KMS-11 (cell line): ENCODE data around the gene DPM2.

ENCODE experiments used
- H2AFZ ChIP-seq: fragments of 200-600 bp; sonication (generic); 2 replicates; pipeline ENCODE4 v1.6.1; 2016; ENCODE audit warnings: antibody characterized with exemption, mixed run types, low read depth
- H3K27ac ChIP-seq: fragments of 200-600 bp; sonication (generic); 2 replicates; pipeline ENCODE4 v1.6.1; 2016; ENCODE audit warnings: mild to moderate bottlenecking, mixed run types
- H3K27me3 ChIP-seq: fragments of 200-600 bp; sonication (generic); 2 replicates; pipeline ENCODE4 v1.6.1; 2017; ENCODE audit warnings: mild to moderate bottlenecking, low read depth, mixed run types, moderate library complexity; ENCODE audit not compliant: insufficient read depth
- H3K36me3 ChIP-seq: fragments of 200-600 bp; sonication (generic); 2 replicates; pipeline ENCODE4 v1.6.1; 2017; ENCODE audit warnings: mild to moderate bottlenecking, mixed run types; ENCODE audit not compliant: insufficient read depth
- H3K4me1 ChIP-seq: fragments of 200-600 bp; sonication (generic); 2 replicates; pipeline ENCODE4 v1.6.1; 2016; ENCODE audit warnings: mild to moderate bottlenecking, low read depth, mixed run types; ENCODE audit not compliant: poor library complexity, severe bottlenecking
- H3K4me2 ChIP-seq: fragments of 200-600 bp; sonication (generic); 2 replicates; pipeline ENCODE4 v1.7.0; 2016; ENCODE audit warnings: mild to moderate bottlenecking, mixed run types
- H3K4me3 ChIP-seq: fragments of 200-600 bp; sonication (generic); IDR thresholded peaks from 2 replicates; pipeline ENCODE4 v1.6.1; 2017; ENCODE audit warnings: low read depth, low read length, mixed read lengths; ENCODE audit not compliant: insufficient read depth
- H3K79me2 ChIP-seq: fragments of 200-600 bp; sonication (generic); 2 replicates; pipeline ENCODE4 v1.6.1; 2016; ENCODE audit warnings: low read depth, mixed run types; ENCODE audit not compliant: insufficient read depth
- H3K9ac ChIP-seq: fragments of 200-600 bp; sonication (generic); 2 replicates; pipeline ENCODE4 v1.6.1; 2016; ENCODE audit warnings: mild to moderate bottlenecking, mixed run types
- H4K20me1 ChIP-seq: fragments of 200-600 bp; sonication (generic); 2 replicates; pipeline ENCODE4 v1.6.1; 2016; ENCODE audit warnings: mild to moderate bottlenecking, mixed run types; ENCODE audit not compliant: insufficient read depth
- TF ChIP-seq, protein P1 (sequence below): fragments of 200-600 bp; sonication (generic); conservative IDR thresholded peaks from 2 replicates; pipeline ENCODE4 v1.6.1; 2017; ENCODE audit warnings: low read depth, mild to moderate bottlenecking, antibody characterized with exemption, low read length, moderate library complexity, mixed read lengths

DPM2 gene

DNA sequence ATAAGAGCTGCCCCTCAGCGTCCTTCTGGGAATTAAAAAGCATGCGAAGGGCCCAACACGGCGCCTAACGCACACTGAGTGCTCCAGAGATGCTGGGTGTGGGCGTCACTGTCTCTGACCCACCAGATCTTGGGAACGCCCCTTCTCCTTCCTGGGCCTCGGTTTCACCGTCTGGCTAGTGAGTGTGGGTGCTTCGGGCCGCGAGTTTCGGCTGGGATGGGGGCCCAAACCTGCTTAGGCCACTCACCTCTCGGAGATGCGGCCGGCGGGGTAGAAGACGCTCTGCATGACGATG is 10.8 kb downstream of the DPM2 start:
- Histone ChIP-seq H3K79me2 (no peaks in the 10 kb centered on the region), H3K4me2 (no peak overlapping the region; the same call in 1 of the 2 replicates), H3K4me1 (peaks cover 48% of the 10 kb centered on the region), H4K20me1 (no peaks in the 10 kb centered on the region), H3K36me3 (no peaks in the 10 kb centered on the region), H3K9ac (no peak overlapping the region), H3K27me3 (no peaks in the 10 kb centered on the region), H2AFZ (no peak overlapping the region), H3K4me3 (no peak overlapping the region), H3K27ac (no peak overlapping the region)
- TF ChIP-seq, protein P1, sequence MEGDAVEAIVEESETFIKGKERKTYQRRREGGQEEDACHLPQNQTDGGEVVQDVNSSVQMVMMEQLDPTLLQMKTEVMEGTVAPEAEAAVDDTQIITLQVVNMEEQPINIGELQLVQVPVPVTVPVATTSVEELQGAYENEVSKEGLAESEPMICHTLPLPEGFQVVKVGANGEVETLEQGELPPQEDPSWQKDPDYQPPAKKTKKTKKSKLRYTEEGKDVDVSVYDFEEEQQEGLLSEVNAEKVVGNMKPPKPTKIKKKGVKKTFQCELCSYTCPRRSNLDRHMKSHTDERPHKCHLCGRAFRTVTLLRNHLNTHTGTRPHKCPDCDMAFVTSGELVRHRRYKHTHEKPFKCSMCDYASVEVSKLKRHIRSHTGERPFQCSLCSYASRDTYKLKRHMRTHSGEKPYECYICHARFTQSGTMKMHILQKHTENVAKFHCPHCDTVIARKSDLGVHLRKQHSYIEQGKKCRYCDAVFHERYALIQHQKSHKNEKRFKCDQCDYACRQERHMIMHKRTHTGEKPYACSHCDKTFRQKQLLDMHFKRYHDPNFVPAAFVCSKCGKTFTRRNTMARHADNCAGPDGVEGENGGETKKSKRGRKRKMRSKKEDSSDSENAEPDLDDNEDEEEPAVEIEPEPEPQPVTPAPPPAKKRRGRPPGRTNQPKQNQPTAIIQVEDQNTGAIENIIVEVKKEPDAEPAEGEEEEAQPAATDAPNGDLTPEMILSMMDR, result no peak

DNA sequence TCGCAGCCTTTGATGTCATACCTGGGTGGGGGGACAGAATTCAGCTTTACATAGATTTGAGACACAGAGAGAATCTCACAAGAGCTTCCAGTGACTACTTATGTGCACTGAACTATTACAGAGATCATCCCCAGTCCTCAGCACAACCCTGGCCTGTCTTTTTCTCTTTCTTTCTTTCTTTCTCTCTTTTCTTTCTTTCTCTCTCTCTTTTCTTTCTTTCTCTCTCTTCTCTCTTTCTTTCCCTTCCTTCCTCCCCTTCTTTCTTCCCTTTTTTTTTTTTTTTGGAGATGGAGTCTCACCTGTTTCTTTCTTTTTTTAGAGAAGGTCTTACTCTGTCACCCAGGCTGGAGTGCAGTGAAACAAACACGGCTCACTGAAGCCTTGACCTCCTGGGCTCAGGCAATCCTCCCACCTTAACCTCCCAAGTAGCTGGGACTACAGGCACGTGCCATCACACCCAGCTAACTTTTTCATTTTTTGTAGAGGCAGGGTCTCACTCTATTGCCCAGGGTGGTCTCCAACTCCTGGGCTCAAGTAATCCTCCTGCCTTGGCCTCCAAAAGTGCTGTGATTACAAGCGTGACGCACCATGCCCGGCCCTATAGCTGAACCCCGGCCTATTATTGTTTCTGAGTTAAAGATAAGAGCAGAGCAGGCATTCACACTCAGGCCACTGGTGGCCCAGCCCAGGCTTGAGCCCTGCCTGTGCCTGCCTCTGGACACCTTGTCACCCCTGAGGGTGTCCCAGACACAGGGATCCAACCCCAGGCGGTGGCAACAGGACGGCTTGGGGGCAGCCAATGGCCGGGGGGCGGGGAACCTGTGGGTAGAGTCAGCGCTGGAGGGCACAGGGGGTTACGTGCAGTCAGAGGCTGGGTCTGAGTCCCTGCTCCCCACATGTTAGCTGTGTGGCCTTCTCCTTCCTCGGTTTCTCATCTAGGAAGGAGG is 11.4 kb downstream of the DPM2 start:
- no peaks in the 10 kb centered on the region for H3K79me2 ChIP-seq
- H3K4me1 ChIP-seq, result peaks cover 48% of the 10 kb centered on the region
- no peak overlapping the region for H2AFZ ChIP-seq
- H3K4me3 ChIP-seq, result no peak overlapping the region
- no peak overlapping the region; the same call in 1 of the 2 replicates for H3K27ac ChIP-seq
- H3K9ac ChIP-seq, result no peak overlapping the region
- no peaks in the 10 kb centered on the region for H4K20me1 ChIP-seq
- H3K4me2 ChIP-seq, result no peak overlapping the region
- TF ChIP-seq, protein P1, result no peak
- H3K27me3 ChIP-seq, result no peaks in the 10 kb centered on the region
- no peaks in the 10 kb centered on the region for H3K36me3 ChIP-seq

DNA sequence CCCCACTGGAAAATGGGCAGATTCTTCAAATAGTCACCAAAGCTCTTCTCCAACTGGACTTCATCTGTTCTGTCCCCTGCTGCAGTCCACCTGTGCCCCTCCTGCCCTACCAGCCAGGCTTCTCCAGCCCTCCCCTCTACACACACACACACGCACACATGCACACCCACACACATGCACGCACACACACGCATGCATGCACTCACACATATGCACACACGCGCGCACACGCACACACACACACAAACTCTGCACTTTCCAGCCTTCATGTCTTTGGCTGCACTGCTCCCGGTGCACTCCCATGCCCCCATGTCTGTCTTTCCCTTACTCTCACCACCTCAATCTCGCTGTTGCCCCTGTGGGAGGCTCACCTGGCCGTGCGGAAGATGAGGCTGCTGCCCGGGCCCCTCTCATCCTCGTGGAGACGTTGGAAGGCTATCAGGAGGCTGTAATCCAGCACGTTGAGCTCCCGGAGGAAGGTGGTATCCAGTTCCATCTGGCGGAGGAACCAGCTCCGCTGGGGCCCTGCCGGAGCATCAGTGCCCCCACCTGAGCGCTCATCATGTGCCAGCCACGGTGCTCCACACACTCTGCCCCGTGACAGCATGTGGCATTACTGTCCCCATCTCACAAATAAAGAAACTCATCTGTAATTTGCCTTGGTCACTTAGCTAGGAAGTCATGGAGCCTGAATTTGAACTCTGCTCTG is 12.8 kb downstream of the DPM2 start:
- Histone ChIP-seq H3K4me2 (no peak overlapping the region), H3K79me2 (no peaks in the 10 kb centered on the region), H2AFZ (no peak overlapping the region), H3K27me3 (no peaks in the 10 kb centered on the region), H3K9ac (no peak overlapping the region), H3K27ac (no peak overlapping the region), H4K20me1 (no peaks in the 10 kb centered on the region), H3K36me3 (no peaks in the 10 kb centered on the region), H3K4me3 (no peak overlapping the region), H3K4me1 (peaks cover 52% of the 10 kb centered on the region)
- TF ChIP-seq, protein P1, result no peak

DNA sequence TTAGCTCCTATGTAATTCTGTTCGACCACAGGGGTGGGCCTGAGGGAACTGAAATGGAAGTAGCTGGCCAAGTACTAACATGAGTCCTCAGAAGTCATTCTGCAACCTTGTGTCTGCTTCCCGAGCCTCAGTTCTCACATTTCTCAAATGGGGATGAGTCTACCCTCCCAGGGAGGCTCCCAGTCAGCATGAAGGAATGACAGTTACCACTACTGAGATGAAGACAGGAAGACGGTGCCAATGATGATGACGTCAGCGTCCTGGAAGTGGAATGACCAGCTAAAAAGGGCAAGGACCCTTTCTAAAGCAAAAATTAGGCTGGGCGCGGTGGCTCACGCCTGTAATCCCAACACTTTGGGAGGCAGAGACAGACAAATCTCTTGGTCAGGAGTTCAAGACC is 13.9 kb downstream of the DPM2 start:
- Histone ChIP-seq H3K4me1 (peaks cover 52% of the 10 kb centered on the region), H3K9ac (no peak overlapping the region), H3K4me2 (no peak overlapping the region), H4K20me1 (no peaks in the 10 kb centered on the region), H3K27ac (no peak overlapping the region), H3K4me3 (no peak overlapping the region), H3K36me3 (no peaks in the 10 kb centered on the region), H3K79me2 (peaks cover 6% of the 10 kb centered on the region; the same call in 1 of the 2 replicates), H3K27me3 (no peaks in the 10 kb centered on the region), H2AFZ (no peak overlapping the region)
- TF ChIP-seq, protein P1, result no peak
